Left ventricle myocardium inferior (tissue), 1 donor: Measurements from ENCODE around the gene TRAPPC14. TPM values are rescaled to one million over a fixed set of nuclear protein-coding genes. Genes with fewer than 3 reads are reported as not detected.

ENCODE experiments used
- DNase-seq: peaks from one replicate; pipeline ENCODE4 v3.0.0-alpha.2; 2020
- H3K27ac ChIP-seq: fragments of 200-600 bp; replicated peaks from 2 replicates; pipeline ENCODE4 v1.8.0; 2021
- H3K27me3 ChIP-seq: fragments of 200-600 bp; 2 replicates; pipeline ENCODE4 v1.8.0; 2021; ENCODE audit warnings: low read depth
- H3K36me3 ChIP-seq: fragments of 200-600 bp; 2 replicates; pipeline ENCODE4 v1.8.0; 2021
- H3K4me1 ChIP-seq: fragments of 200-600 bp; 2 replicates; pipeline ENCODE4 v1.8.0; 2021
- H3K4me3 ChIP-seq: fragments of 200-600 bp; 2 replicates; pipeline ENCODE4 v1.8.0; 2021; ENCODE audit warnings: mild to moderate bottlenecking, moderate library complexity
- H3K9me3 ChIP-seq: fragments of 200-600 bp; replicated peaks from 2 replicates; pipeline ENCODE4 v1.8.0; 2021
- intact Hi-C: fragments of 100-400 bp; cut with micrococcal nuclease; formaldehyde crosslinking; loops from one replicate; pipeline ENCODE4 v1.11.0; 2022
- total RNA-seq: library from RNA; stranded (reverse); fragmentation: NEBNext Ultra II Directional; extraction: Animal tissue kit (Norgen Biotek cat#: 25700); gene quantifications from one replicate; pipeline ENCODE4 v1.2.1, GENCODE V29; 2021
- TF ChIP-seq, protein P1 (sequence below): fragments of 200-600 bp; IDR thresholded peaks from 2 replicates; pipeline ENCODE4 v1.8.0; 2021; ENCODE audit warnings: antibody characterized with exemption, mild to moderate bottlenecking, borderline replicate concordance
- donor health status: DM: no; HTN: yes; CAD: no; lungs with severe emphysema.

The TRAPPC14 gene
- total RNA-seq, 1 donor from 2014 or later, result 7.1 TPM

DNA sequence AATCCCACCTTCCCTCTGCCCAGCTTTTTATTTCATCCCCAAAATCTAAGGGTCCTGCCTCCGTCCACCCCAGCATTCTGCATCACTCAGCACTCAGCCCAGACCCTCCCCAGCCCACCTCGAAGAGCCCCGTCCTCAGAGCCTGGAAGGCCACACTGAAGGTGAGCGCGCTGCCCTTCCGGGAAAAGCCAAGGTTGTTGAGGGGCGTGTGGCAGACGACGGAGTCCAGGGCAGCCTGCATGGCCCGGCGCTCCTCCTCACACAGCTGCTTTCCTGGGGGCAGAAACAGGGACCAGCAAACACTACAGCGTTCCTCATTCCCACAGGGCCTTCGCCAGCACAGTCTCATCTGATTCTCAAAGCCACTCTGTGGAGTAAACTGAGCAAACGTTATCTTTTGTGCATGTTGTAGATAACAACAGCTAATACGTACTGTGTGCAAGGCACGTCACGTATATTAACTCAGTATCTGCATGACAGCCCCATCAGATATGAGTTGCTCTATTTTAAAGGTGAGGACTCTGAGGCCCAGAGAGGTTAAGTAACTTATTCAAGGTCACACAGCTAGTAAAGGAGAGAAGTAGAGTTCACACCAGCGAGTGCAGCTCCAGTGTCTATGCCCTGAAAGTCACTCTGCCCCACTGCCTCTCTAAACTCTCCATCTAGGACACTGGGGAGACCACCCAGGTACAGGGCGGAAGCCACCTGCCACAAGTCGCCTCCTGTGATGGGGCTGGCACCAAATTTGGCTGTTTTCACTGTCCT, 2.8 kb downstream of the TRAPPC14 start:
- Histone ChIP-seq H3K4me1 (peaks cover 26% of the 10 kb centered on the region), H3K4me3 (no peak overlapping the region), H3K27me3 (no peaks in the 10 kb centered on the region), H3K9me3 (no peaks in the 10 kb centered on the region), H3K27ac (no peak overlapping the region), H3K36me3 (peaks cover 37% of the 10 kb centered on the region)
- intact Hi-C loops, result no loop called here
- DNase-seq, result no peak
- TF ChIP-seq, protein P1, sequence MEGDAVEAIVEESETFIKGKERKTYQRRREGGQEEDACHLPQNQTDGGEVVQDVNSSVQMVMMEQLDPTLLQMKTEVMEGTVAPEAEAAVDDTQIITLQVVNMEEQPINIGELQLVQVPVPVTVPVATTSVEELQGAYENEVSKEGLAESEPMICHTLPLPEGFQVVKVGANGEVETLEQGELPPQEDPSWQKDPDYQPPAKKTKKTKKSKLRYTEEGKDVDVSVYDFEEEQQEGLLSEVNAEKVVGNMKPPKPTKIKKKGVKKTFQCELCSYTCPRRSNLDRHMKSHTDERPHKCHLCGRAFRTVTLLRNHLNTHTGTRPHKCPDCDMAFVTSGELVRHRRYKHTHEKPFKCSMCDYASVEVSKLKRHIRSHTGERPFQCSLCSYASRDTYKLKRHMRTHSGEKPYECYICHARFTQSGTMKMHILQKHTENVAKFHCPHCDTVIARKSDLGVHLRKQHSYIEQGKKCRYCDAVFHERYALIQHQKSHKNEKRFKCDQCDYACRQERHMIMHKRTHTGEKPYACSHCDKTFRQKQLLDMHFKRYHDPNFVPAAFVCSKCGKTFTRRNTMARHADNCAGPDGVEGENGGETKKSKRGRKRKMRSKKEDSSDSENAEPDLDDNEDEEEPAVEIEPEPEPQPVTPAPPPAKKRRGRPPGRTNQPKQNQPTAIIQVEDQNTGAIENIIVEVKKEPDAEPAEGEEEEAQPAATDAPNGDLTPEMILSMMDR, result no peak

DNA sequence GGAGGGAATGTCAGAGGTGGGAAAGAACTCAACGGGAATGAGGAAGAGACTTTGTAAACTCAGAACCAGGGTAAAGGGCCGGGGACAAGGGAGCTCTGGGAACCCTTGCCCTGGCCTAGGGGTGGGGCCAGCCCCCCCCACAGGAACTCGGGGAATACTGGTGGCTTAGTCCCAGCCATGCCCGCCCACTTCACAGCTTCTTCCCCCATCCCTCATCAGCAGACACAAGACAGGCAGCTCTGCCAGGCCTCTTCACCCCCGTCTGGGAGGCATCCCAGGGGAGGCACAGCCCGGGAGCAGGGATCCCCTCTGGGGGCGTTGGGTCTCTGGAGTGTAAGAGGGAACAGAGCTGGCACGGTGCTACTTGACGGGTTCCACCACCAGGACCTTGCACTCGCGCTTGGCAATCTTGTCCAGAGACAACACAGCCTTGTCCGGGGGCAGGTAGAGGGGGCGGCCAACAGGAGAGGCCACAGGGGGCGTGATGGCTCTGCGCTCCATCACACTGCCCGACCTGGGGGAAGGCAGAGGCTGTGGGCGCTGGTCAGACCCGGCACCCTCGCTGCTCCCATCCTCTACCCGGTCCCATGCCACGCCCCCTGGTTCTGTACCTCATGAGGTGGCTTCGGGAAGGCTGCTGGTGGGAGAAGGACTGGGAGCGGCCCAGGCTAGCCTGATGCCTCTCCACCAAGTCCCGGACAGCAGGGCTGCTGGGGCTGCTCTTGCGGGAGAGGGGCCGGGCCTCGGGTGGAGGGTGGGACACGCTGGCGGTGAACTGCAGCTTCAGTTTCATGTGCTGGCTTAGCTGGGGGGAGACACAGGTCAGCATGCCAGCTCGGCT, 3.7 kb downstream of the TRAPPC14 start:
- Histone ChIP-seq H3K27me3 (no peaks in the 10 kb centered on the region), H3K27ac (no peak overlapping the region), H3K4me3 (no peak overlapping the region), H3K9me3 (no peaks in the 10 kb centered on the region), H3K36me3 (peaks cover 37% of the 10 kb centered on the region), H3K4me1 (peaks cover 33% of the 10 kb centered on the region)
- intact Hi-C loops, result no loop called here
- TF ChIP-seq, protein P1, result no peak
- DNase-seq, result no peak

DNA sequence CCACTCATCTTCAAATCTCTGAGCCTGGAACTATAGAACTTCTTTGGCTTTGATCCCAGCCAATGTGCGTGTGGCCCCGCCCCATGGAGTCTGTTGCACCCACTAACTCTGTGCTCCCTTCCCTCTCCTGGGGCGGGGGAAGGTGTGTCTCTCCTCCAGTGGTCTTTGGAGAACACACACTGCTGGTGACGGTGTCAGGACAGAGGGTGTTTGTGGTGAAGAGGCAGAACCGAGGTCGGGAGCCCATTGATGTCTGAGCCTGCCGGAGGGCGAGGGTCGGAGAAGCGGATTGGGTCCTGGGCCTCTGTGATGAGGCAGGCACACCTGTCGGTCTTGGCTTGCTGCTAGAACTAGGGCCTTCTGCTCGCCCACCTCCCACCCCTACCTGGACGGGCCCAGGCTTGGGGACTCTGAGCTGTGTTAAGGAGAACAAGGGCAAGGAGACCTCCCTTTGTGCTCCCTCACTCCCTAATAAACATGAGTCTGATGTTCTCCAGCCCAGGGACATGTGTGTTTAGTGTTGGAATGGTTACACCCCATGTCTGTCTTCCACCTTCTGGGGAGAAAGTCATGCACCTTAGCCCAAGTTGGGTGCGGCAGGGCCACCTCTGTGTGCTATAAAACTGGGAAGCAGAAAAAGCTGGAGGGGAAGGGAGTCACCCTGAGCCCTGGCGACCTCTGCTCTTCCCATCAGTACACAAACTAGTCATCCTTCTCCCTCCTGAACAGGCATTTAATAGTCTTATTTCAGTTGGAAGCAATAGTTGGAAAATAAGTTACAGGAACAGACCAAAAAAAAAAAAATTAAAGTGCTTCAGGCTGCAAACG, 4.6 kb downstream of the TRAPPC14 start:
- H3K4me1 ChIP-seq, result peaks cover 39% of the 10 kb centered on the region
- no peak overlapping the region for H3K4me3 ChIP-seq
- intact Hi-C loops, result no loop called here
- no peaks in the 10 kb centered on the region for H3K27me3 ChIP-seq
- no peak overlapping the region for H3K27ac ChIP-seq
- TF ChIP-seq, protein P1, result no peak
- peaks cover 37% of the 10 kb centered on the region for H3K36me3 ChIP-seq
- no peaks in the 10 kb centered on the region for H3K9me3 ChIP-seq
- no peak for DNase-seq

DNA sequence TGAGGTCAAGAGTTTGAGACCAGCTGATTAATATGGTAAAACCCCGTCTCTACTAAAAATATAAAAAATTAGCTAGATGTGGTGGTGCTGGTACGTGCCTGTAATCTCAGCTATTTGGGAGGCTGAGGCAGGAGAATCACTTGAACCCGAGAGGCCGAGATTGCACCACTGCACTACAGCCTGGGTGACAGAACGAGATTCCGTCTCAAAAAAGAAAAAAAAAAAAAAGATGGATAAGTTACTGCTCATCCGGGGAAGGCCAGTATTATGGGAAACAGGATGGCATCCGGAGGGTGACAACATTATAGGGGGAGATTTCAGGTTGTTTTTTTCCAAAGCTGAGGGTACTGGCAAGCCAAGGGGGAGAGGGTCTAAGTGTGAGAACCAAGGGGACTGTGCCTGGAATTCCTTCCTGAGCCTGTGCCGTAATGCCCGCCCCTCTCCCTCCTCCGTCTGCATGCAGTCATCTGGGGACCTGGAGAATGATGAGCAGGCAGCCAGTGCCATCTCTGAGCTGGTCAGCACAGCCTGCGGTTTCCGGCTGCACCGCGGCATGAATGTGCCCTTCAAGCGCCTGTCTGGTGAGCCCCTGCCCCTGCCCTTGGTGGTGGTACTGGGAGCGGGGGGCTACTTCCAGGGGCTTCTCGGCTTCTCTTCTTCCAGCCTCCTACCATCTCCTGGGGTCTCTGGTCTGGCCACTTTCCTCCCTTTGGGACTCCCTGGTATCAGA, 5.4 kb downstream of the TRAPPC14 start:
- Histone ChIP-seq H3K4me3 (no peak overlapping the region), H3K4me1 (peaks cover 36% of the 10 kb centered on the region), H3K27ac (no peak overlapping the region), H3K9me3 (no peaks in the 10 kb centered on the region), H3K27me3 (no peaks in the 10 kb centered on the region), H3K36me3 (peaks cover 37% of the 10 kb centered on the region)
- no peak for DNase-seq
- intact Hi-C loops, result no loop called here
- TF ChIP-seq, protein P1, result no peak

DNA sequence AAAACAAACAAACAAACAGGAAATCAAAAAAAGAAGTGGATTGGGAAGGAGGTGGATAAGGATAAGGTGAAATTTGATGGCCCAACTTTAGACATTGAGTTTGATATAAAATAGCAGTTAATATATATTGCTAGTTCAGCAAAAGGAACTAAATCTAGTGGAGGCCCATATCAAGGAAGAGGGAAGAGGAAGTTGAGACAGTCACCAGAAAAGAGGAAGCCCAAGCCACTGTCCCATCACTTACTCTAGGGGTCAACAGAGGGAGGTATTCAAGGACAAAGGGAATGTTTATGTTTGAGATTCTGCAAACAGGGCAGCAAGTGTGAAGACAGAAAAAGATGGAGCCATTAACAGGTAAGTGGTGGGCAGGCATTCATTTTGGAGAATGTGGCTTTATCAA, 6.1 kb downstream of the TRAPPC14 start:
- no peaks in the 10 kb centered on the region for H3K9me3 ChIP-seq
- peaks cover 37% of the 10 kb centered on the region for H3K36me3 ChIP-seq
- H3K27ac ChIP-seq, result peak overlapping the region; percentile 33
- H3K27me3 ChIP-seq, result no peaks in the 10 kb centered on the region
- no peak overlapping the region for H3K4me3 ChIP-seq
- intact Hi-C loops, result no loop called here
- H3K4me1 ChIP-seq, result peaks cover 32% of the 10 kb centered on the region
- TF ChIP-seq, protein P1, result no peak
- DNase-seq, result no peak
